H1 (cell line): ENCODE measurements around the gene ALDH5A1. TPM values are rescaled to one million over a fixed set of nuclear protein-coding genes. Genes with fewer than 3 reads are reported as not detected.

Source experiments
- CEBPB ChIP-seq: IDR thresholded peaks from 2 replicates; pipeline ENCODE4 v1.6.1; 2012; ENCODE audit warnings: low read depth, low read length
- JUN ChIP-seq: IDR thresholded peaks from 2 replicates; pipeline ENCODE4 v1.6.1; 2011; ENCODE audit warnings: low read depth, mild to moderate bottlenecking, improper control_type of control experiment, low read length
- SAP30 ChIP-seq: fragments of 300-600 bp; sonication (generic); IDR thresholded peaks from 2 replicates; pipeline ENCODE4 v1.7.1; 2012; ENCODE audit warnings: low read length, moderate library complexity, mild to moderate bottlenecking, inconsistent platforms; ENCODE audit not compliant: insufficient read depth, insufficient replicate concordance
- SP1 ChIP-seq: IDR thresholded peaks from 2 replicates; pipeline ENCODE4 v1.6.1; 2011; ENCODE audit warnings: low read depth, low read length
- polyA plus RNA-seq, 7 experiments: library from polyadenylated mRNA; depleted of rRNA in 3 of 7; stranded (reverse) in 5 of 7; unstranded in 2 of 7; fragments of >200 nt in 5 of 7; fragments of 200-250 nt in 2 of 7; gene quantifications; 1 replicate in 5 of 7; 2 replicates in 1 of 7; 4 replicates in 1 of 7; pipeline versions ENCODE4 v1.2.1 to v1.2.3, GENCODE V29; 2011 to 2013; ENCODE audit warnings: missing spikeins in 2 of 7, mixed read lengths in 2 of 7
- total RNA-seq: library from RNA; stranded (reverse); fragmentation: NEBNext Ultra II Directional; extraction: Animal tissue kit (Norgen Biotek cat#: 25700); gene quantifications from 2 replicates; pipeline ENCODE4 v1.2.1, GENCODE V29; 2021

Gene ALDH5A1
- total and polyA plus RNA-seq, 2 of the 8 experiments (the other 6 are each of a cell fraction or from before 2014, with no cell fraction given) = 1.5 to 2.4 TPM

DNA sequence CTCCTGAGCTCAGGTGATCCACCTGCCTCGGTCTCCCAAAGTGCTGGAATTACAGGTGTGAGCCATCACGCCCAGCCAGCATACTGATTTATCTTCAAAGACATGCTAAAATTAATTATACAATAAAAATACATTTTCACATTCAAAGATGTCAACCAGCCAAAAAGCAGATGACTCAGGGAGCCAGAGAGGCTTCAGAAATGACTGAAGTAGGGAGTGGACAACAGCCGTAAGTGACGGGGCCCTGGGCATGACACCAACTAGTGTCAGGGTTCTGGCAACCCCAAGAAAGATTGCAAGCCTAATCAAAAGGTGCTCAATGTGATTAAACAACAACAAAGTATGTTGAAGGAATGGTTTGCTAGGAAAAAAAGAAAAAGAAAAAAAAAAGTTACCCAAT lies 33.8 kb upstream of the ALDH5A1 start (continued):
- TF ChIP-seq JUN = no peak
- no peak for TF ChIP-seq CEBPB
- no peak for TF ChIP-seq SP1
- TF ChIP-seq SAP30 = no peak
